ENCODE results near the gene CCER1.

DNA sequence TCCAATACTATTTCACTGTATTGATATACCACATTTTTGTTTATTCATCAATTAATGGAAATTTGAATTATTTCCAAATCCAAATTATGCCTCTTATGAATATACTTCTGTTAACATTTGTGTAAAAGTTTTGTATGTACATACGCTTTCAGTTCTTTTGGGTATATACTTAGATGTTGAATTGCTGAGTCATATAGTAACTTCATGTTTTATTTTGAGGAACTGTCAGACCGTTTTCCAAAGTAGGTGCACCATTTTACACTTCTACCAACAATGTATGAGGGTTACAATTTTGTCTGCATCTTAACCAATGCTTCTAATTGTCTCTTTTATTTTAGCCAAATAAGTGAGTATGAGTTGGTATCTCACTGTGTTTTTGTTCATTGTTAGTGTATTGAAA lies 10.2 kb upstream of the CCER1 start:
- TF ChIP-seq, protein P1, sequence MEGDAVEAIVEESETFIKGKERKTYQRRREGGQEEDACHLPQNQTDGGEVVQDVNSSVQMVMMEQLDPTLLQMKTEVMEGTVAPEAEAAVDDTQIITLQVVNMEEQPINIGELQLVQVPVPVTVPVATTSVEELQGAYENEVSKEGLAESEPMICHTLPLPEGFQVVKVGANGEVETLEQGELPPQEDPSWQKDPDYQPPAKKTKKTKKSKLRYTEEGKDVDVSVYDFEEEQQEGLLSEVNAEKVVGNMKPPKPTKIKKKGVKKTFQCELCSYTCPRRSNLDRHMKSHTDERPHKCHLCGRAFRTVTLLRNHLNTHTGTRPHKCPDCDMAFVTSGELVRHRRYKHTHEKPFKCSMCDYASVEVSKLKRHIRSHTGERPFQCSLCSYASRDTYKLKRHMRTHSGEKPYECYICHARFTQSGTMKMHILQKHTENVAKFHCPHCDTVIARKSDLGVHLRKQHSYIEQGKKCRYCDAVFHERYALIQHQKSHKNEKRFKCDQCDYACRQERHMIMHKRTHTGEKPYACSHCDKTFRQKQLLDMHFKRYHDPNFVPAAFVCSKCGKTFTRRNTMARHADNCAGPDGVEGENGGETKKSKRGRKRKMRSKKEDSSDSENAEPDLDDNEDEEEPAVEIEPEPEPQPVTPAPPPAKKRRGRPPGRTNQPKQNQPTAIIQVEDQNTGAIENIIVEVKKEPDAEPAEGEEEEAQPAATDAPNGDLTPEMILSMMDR (conservative IDR thresholded peaks at IDR 0.05 in 1 of 2, IDR thresholded peaks at IDR 0.05 in 1 of 2; ENCODE audit: extremely low read depth in 1 of 2, insufficient read depth in 1 of 2, low read depth in 1 of 2, low read length in 2 of 2): no peak
- TF ChIP-seq EZH2 (IDR thresholded peaks at IDR 0.05; ENCODE audit: borderline replicate concordance, low read length): no peak

Measured in mammary epithelial cell (primary cell).